ENCODE measurements around the gene ATP2B2.

Gene ATP2B2

DNA sequence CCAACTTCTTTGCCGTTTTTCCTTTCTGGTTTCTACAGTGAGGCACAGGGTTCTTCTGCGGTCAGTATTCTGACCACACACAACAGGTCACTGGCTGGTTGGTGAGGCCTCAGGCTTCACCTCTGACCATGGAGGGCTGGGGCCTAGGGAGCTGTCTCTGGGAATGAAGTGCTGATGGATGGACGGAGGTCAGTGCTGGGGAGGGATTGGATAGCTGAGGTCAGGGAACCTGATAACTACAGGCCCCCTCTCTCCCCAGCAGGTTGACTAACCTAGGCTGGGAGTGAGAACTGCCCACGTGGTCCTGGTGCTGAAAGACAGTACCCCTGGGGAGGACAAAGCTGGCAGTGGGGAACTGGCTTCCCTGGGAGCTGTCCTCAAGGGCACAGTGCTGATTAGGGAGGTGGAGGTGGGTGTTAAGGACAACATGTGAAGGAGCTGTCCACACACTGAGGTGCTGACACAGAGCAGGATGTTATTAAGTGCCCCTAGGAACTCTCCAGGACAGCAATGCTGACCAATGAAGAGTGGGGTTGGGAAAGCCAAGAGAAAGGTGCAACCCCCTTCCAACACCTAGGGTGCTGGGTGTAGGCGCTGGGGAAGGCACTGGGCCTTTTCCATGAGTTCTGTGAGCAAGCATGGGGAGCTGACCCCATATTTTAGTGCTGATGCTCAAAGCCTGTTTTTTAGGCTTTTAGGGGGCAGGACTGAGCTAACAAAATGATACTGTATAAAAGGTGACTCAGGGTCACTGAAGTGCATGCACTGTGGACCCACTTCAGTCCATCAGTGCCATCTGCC lies 45.2 kb downstream of the ATP2B2 start:
- H3K4me3 ChIP-seq (ENCODE audit: low read length, poor library complexity, severe bottlenecking) = no peak overlapping the region
- H3K9me3 ChIP-seq (ENCODE audit: insufficient read depth, low read depth, low read length) = no peaks in the 10 kb centered on the region
- H3K27me3 ChIP-seq (ENCODE audit: insufficient read depth, low read length, poor library complexity, severe bottlenecking) = no peaks in the 10 kb centered on the region
- no peak overlapping the region for H3K4me2 ChIP-seq (ENCODE audit: low read depth, low read length, poor library complexity, severe bottlenecking)
- H3K79me2 ChIP-seq (ENCODE audit: insufficient read depth, low read length) = no peaks in the 10 kb centered on the region
- no peaks in the 10 kb centered on the region for H3F3A ChIP-seq (ENCODE audit: low read depth)
- no peak overlapping the region for H3K9ac ChIP-seq (ENCODE audit: low read depth, low read length, poor library complexity, severe bottlenecking)
- TF ChIP-seq EZH2phosphoT487 (IDR thresholded peaks at IDR 0.05; ENCODE audit: borderline replicate concordance) = no peak
- TF ChIP-seq, protein P1, sequence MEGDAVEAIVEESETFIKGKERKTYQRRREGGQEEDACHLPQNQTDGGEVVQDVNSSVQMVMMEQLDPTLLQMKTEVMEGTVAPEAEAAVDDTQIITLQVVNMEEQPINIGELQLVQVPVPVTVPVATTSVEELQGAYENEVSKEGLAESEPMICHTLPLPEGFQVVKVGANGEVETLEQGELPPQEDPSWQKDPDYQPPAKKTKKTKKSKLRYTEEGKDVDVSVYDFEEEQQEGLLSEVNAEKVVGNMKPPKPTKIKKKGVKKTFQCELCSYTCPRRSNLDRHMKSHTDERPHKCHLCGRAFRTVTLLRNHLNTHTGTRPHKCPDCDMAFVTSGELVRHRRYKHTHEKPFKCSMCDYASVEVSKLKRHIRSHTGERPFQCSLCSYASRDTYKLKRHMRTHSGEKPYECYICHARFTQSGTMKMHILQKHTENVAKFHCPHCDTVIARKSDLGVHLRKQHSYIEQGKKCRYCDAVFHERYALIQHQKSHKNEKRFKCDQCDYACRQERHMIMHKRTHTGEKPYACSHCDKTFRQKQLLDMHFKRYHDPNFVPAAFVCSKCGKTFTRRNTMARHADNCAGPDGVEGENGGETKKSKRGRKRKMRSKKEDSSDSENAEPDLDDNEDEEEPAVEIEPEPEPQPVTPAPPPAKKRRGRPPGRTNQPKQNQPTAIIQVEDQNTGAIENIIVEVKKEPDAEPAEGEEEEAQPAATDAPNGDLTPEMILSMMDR (conservative IDR thresholded peaks at IDR 0.05; ENCODE audit: low read length) = no peak
- H3K4me1 ChIP-seq (ENCODE audit: insufficient read depth, low read length, poor library complexity, severe bottlenecking) = no peaks in the 10 kb centered on the region
- H4K20me1 ChIP-seq (ENCODE audit: insufficient read depth, low read length, poor library complexity, severe bottlenecking) = no peaks in the 10 kb centered on the region
- no peaks in the 10 kb centered on the region for H3K36me3 ChIP-seq (ENCODE audit: insufficient read depth, low read length)
- H2AFZ ChIP-seq (ENCODE audit: low read length) = no peak overlapping the region
- H3K9me2 ChIP-seq (replicated peaks; ENCODE audit: low read depth, low read length) = no peaks in the 10 kb centered on the region

DNA sequence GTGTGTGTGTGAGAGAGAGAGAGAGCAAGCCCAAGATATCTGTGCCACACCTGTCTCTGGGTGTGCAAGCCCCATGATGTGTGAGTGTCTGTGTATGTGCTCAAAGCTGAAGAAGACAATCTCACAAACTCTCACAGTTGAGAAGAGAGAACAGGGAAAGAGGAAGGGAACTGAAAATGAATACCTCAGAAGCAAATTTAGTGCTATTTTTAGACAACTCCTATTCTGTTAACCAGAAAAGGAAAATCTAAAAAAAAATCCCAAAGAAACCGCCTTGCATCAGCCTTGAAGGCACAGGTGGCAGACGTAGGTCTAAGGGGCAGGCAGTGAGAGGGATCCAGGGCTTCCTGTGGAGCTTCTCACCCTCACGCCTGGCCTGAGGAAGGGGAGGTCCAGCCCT lies 47.8 kb downstream of the ATP2B2 start:
- H3K36me3 ChIP-seq (ENCODE audit: insufficient read depth, low read length) = no peaks in the 10 kb centered on the region
- H3K9me2 ChIP-seq (replicated peaks; ENCODE audit: low read depth, low read length) = no peaks in the 10 kb centered on the region
- no peak overlapping the region for H3K4me2 ChIP-seq (ENCODE audit: low read depth, low read length, poor library complexity, severe bottlenecking)
- no peaks in the 10 kb centered on the region for H3K4me1 ChIP-seq (ENCODE audit: insufficient read depth, low read length, poor library complexity, severe bottlenecking)
- H3K4me3 ChIP-seq (ENCODE audit: low read length, poor library complexity, severe bottlenecking) = no peak overlapping the region
- no peaks in the 10 kb centered on the region for H3F3A ChIP-seq (ENCODE audit: low read depth)
- H3K79me2 ChIP-seq (ENCODE audit: insufficient read depth, low read length) = no peaks in the 10 kb centered on the region
- H3K27me3 ChIP-seq (ENCODE audit: insufficient read depth, low read length, poor library complexity, severe bottlenecking) = no peaks in the 10 kb centered on the region
- no peak for TF ChIP-seq EZH2phosphoT487 (IDR thresholded peaks at IDR 0.05; ENCODE audit: borderline replicate concordance)
- TF ChIP-seq, protein P1 (conservative IDR thresholded peaks at IDR 0.05; ENCODE audit: low read length) = no peak
- H2AFZ ChIP-seq (ENCODE audit: low read length) = no peak overlapping the region
- no peak overlapping the region for H3K9ac ChIP-seq (ENCODE audit: low read depth, low read length, poor library complexity, severe bottlenecking)
- H3K9me3 ChIP-seq (ENCODE audit: insufficient read depth, low read depth, low read length) = no peaks in the 10 kb centered on the region
- H4K20me1 ChIP-seq (ENCODE audit: insufficient read depth, low read length, poor library complexity, severe bottlenecking) = no peaks in the 10 kb centered on the region

DNA sequence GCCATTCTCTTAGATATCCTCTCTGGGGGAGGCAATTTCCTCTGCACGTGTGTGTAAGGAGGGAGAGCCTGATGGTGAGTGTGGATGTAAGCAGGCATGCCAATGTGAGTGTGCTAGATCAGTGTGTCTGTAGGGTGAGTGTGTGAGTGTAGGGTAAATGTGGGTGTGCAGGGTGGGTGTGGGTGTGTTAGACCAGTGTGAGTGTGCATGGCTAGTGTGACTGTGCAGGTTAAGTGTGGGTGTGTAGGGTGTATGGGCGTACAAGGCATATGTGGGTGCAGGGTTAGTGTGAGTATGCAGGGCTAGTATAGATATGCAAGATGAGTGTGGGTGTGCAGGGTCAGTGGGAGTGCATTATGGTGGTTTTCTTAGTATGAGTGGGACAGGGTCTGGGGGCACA lies 48.4 kb downstream of the ATP2B2 start:
- no peaks in the 10 kb centered on the region for H3K4me1 ChIP-seq (ENCODE audit: insufficient read depth, low read length, poor library complexity, severe bottlenecking)
- no peak overlapping the region for H3K4me3 ChIP-seq (ENCODE audit: low read length, poor library complexity, severe bottlenecking)
- no peak overlapping the region for H3K4me2 ChIP-seq (ENCODE audit: low read depth, low read length, poor library complexity, severe bottlenecking)
- no peaks in the 10 kb centered on the region for H3K9me2 ChIP-seq (replicated peaks; ENCODE audit: low read depth, low read length)
- no peak overlapping the region for H3K9ac ChIP-seq (ENCODE audit: low read depth, low read length, poor library complexity, severe bottlenecking)
- no peaks in the 10 kb centered on the region for H3K36me3 ChIP-seq (ENCODE audit: insufficient read depth, low read length)
- TF ChIP-seq, protein P1 (conservative IDR thresholded peaks at IDR 0.05; ENCODE audit: low read length) = no peak
- TF ChIP-seq EZH2phosphoT487 (IDR thresholded peaks at IDR 0.05; ENCODE audit: borderline replicate concordance) = no peak
- H2AFZ ChIP-seq (ENCODE audit: low read length) = no peak overlapping the region
- H4K20me1 ChIP-seq (ENCODE audit: insufficient read depth, low read length, poor library complexity, severe bottlenecking) = no peaks in the 10 kb centered on the region
- no peaks in the 10 kb centered on the region for H3K9me3 ChIP-seq (ENCODE audit: insufficient read depth, low read depth, low read length)
- H3K79me2 ChIP-seq (ENCODE audit: insufficient read depth, low read length) = no peaks in the 10 kb centered on the region
- no peaks in the 10 kb centered on the region for H3F3A ChIP-seq (ENCODE audit: low read depth)
- no peaks in the 10 kb centered on the region for H3K27me3 ChIP-seq (ENCODE audit: insufficient read depth, low read length, poor library complexity, severe bottlenecking)

All from Loucy (cell line).